ENCODE measurements around the gene RAPGEF5.

GRCh38 chr7:22185559-22185958 is 171.4 kb downstream of the RAPGEF5 start:
- TF ChIP-seq CTCF (IDR thresholded peaks at IDR 0.05) = no peak
- TF ChIP-seq POLR2A (IDR thresholded peaks at IDR 0.05) = no peak

Data from thyroid gland (tissue), 4 donors.